Ascending aorta (tissue), 2 donors: ENCODE measurements around the gene KRT85. TPM values are rescaled to one million over a fixed set of nuclear protein-coding genes. Genes with fewer than 3 reads are reported as not detected.

Source experiments
- DNase-seq, 2 donors: peaks; one replicate each; pipeline ENCODE4 v3.0.0-alpha.2; 2019; ENCODE audit warnings: low spot score in 2 of 2
- H3K27ac ChIP-seq, 2 donors: fragments of 200-600 bp; sonication (generic); one replicate each; pipeline ENCODE4 v1.5.1; 2016 to 2017; ENCODE audit warnings: mild to moderate bottlenecking in 1 of 2
- H3K27me3 ChIP-seq: fragments of 200-600 bp; sonication (generic); one replicate; pipeline ENCODE4 v1.5.1; 2017
- H3K36me3 ChIP-seq, 2 donors: fragments of 200-600 bp; sonication (generic); one replicate each; pipeline ENCODE4 v1.5.1; 2016
- H3K4me1 ChIP-seq, 2 donors: fragments of 200-600 bp; sonication (generic); one replicate each; pipeline ENCODE4 v1.5.1; 2016 to 2017; ENCODE audit warnings: mild to moderate bottlenecking in 1 of 2
- H3K4me3 ChIP-seq, 2 donors: fragments of 200-600 bp; sonication (generic); one replicate each; pipeline ENCODE4 v1.5.1; 2016 to 2017; ENCODE audit warnings: mild to moderate bottlenecking in 1 of 2
- H3K9me3 ChIP-seq, 2 donors: fragments of 200-600 bp; sonication (generic); one replicate each; pipeline ENCODE4 v1.5.1; 2016
- intact Hi-C: fragments of 100-400 bp; cut with DNase I; formaldehyde crosslinking; loops from one replicate; pipeline ENCODE4 v1.15.1; 2023
- total RNA-seq: library from RNA; depleted of rRNA; stranded (reverse); fragments of >200 nt; gene quantifications from one replicate; pipeline ENCODE4 v1.1.0, GENCODE V29; 2016
- TF ChIP-seq, protein P1 (sequence below), 3 experiments: fragments of 200-600 bp in 2 of 3; fragments of 450-650 bp in 1 of 3; sonication (generic) in 2 of 3; IDR thresholded peaks; one replicate each; pipeline ENCODE4 v1.5.1; 2016 to 2019; ENCODE audit warnings: antibody characterized with exemption in 3 of 3, mild to moderate bottlenecking in 1 of 3, moderate library complexity in 1 of 3

Gene KRT85
- total RNA-seq, 1 donor from 2014 or later, result not detected

DNA sequence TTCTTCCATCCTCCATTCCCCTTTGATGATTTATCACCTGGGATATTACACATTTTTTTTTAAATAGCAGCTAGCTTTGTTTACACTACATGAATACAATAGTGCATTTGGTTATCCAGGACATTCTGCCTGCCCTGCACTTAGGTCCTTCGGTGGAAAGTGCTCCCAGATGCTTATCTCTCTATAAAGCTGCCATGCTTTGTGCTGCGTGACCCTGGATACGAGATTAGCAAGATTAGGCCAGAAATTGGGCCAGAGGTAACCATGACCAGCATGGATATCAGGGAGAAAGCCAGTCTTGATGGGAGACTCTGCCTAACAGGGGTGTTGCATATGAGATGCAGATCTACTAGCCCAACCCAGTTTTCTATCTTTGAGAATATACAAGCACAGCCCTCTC lies 34.0 kb downstream of the KRT85 start:
- Histone ChIP-seq H3K36me3 (no peaks in the 10 kb centered on the region), H3K27ac (no peak overlapping the region), H3K27me3 (no peaks in the 10 kb centered on the region), H3K4me3 (no peak overlapping the region), H3K4me1 (no peaks in the 10 kb centered on the region), H3K9me3 (peaks cover 6 to 17% of the 10 kb centered on the region in 2 donors)
- intact Hi-C loops, result no loop called here
- DNase-seq, result no peak
- TF ChIP-seq, protein P1, sequence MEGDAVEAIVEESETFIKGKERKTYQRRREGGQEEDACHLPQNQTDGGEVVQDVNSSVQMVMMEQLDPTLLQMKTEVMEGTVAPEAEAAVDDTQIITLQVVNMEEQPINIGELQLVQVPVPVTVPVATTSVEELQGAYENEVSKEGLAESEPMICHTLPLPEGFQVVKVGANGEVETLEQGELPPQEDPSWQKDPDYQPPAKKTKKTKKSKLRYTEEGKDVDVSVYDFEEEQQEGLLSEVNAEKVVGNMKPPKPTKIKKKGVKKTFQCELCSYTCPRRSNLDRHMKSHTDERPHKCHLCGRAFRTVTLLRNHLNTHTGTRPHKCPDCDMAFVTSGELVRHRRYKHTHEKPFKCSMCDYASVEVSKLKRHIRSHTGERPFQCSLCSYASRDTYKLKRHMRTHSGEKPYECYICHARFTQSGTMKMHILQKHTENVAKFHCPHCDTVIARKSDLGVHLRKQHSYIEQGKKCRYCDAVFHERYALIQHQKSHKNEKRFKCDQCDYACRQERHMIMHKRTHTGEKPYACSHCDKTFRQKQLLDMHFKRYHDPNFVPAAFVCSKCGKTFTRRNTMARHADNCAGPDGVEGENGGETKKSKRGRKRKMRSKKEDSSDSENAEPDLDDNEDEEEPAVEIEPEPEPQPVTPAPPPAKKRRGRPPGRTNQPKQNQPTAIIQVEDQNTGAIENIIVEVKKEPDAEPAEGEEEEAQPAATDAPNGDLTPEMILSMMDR (IDR thresholded peaks at IDR 0.05), result no peak

DNA sequence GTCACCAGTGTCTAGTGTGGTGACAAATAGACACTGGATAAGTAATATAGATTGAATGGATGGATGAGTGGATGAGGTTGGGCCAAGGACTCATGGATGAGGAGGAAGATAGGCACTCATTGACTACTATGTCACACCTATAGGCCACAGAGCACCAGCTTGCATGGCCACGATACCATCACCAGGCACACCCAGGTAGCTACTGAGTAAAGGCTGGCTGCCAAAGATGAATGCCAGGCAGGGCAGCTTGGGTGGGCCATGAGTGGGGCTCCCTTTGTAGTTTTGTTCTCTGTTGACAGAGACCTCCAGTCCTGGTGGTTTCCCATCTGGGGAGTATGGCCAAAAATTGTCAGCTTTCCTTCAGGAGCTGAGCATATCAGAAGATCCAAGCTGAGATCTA lies 34.9 kb downstream of the KRT85 start:
- H3K27me3 ChIP-seq, result no peaks in the 10 kb centered on the region
- peaks cover 6 to 15% of the 10 kb centered on the region in 2 donors for H3K9me3 ChIP-seq
- H3K4me3 ChIP-seq, result no peak overlapping the region
- TF ChIP-seq, protein P1 (IDR thresholded peaks at IDR 0.05), result no peak
- H3K36me3 ChIP-seq, result no peaks in the 10 kb centered on the region
- DNase-seq, result no peak
- peaks cover under 1% of the 10 kb centered on the region in 2 donors for H3K4me1 ChIP-seq
- intact Hi-C loops, result no loop called here
- H3K27ac ChIP-seq, result no peak overlapping the region

DNA sequence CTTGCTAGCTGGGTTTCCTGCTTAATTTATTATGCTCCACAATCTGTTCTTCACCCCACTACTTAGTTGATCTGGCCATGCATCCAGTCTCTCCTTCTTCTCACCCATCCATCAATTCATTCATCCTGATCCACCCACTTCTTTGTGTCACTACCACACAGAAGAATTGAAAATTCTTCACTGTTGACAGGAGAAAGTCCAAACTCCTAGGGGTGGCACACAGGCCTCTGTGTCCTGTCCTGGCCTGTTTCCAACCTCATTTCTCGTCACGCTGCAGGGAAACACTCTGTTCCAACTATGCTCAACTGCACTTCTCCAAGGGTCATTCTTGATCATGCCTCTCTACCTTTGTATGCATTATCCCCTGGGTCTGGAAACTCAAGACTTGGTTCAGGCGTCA lies 35.4 kb downstream of the KRT85 start:
- no peak overlapping the region for H3K4me3 ChIP-seq
- no peaks in the 10 kb centered on the region for H3K36me3 ChIP-seq
- no peak for DNase-seq
- no peak overlapping the region for H3K27ac ChIP-seq
- no peaks in the 10 kb centered on the region for H3K27me3 ChIP-seq
- peaks cover 3 to 6% of the 10 kb centered on the region in 2 donors for H3K4me1 ChIP-seq
- H3K9me3 ChIP-seq, result peaks cover 6 to 9% of the 10 kb centered on the region in 2 donors
- intact Hi-C loops, result no loop called here
- TF ChIP-seq, protein P1 (IDR thresholded peaks at IDR 0.05), result no peak

DNA sequence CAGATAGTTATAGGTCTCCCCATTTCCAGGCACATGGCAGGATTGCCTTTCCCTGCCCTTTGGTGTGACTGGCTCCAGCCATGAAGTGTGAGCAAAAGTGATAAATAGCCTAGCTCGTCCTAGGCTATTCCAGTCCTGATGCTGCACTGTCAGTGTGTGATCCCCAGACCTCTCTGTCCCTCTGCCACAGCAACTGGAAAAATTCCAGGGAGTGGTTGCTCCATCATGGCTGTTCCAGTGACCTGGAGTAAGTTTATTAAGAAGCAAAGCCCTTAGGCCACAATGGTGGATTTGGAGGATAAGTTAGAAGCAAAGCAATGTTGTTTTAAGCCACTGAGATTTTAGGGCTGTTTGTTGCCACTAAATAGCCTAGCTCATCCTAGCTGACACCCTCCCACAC lies 36.2 kb downstream of the KRT85 start:
- no peak overlapping the region for H3K4me3 ChIP-seq
- DNase-seq, result no peak
- H3K4me1 ChIP-seq, result peaks cover 7% of the 10 kb centered on the region in 2 donors
- intact Hi-C loops, result no loop called here
- no peaks in the 10 kb centered on the region for H3K36me3 ChIP-seq
- TF ChIP-seq, protein P1 (IDR thresholded peaks at IDR 0.05), result no peak
- peaks cover 0 to 4% of the 10 kb centered on the region in 2 donors for H3K9me3 ChIP-seq
- no peaks in the 10 kb centered on the region for H3K27me3 ChIP-seq
- H3K27ac ChIP-seq, result no peak overlapping the region

DNA sequence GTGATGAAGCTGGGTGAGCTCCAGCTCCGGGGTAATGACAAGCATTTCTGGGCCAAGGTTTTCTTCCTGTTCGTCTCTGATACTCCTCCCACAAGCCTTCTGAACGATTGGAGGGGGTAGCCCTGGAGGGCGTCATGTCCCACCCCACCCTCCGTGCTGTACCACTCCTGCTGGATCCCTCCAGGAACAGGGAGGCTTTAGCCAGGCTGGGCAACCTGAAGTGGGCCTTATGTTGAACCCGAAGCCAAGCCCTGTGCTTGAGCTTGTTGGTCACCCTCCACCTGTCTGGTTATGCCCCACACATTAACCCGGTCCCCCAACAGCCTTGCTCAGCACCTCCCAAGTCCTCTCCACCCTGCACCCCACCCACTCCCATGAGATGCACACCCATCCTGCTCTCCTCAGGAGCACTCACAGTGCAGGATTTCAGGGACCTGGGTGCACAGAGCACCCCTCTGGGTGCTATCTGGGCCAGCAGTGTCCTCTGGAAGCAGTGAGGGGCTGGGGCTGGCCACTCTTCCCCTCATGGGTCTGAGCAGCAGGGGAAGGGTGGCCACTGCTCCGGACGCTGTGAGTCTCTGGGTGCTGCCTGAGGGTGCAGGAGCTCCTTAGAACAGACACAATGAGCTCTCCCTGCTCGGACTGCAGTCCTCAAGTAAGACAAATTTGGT lies 39.3 kb downstream of the KRT85 start:
- TF ChIP-seq, protein P1 (IDR thresholded peaks at IDR 0.05), result no peak
- intact Hi-C loops, result loop anchor here (1.0 to 5.0 kb wide), 3 partner anchors 47 to 171 kb away; no protein-coding TSS in a partner anchor

More for the DNA sequence above, 39.3 kb downstream of the KRT85 start:
- no peak overlapping the region for H3K4me3 ChIP-seq
- H3K36me3 ChIP-seq, result no peaks in the 10 kb centered on the region
- DNase-seq, result no peak
- no peak overlapping the region for H3K27ac ChIP-seq
- H3K27me3 ChIP-seq, result no peaks in the 10 kb centered on the region
- no peaks in the 10 kb centered on the region for H3K9me3 ChIP-seq
- H3K4me1 ChIP-seq, result peaks cover 7% of the 10 kb centered on the region in 2 donors
